Glutamatergic neuron (in vitro differentiated cells): ENCODE results near the gene TCF19. TPM values are rescaled to one million over a fixed set of nuclear protein-coding genes. Genes with fewer than 3 reads are reported as not detected.

Source experiments
- DNase-seq: peaks from one replicate; pipeline ENCODE4 v3.0.0; 2022
- H3K27ac Mint-ChIP-seq: one replicate; pipeline ENCODE4 v1.8.0; 2020; ENCODE audit warnings: mild to moderate bottlenecking, mixed read lengths, inconsistent platforms; ENCODE audit not compliant: unreplicated experiment
- H3K27me3 Mint-ChIP-seq: one replicate; pipeline ENCODE4 v1.8.0; 2020; ENCODE audit warnings: mild to moderate bottlenecking, moderate library complexity, mixed read lengths, inconsistent platforms; ENCODE audit not compliant: unreplicated experiment
- H3K36me3 Mint-ChIP-seq: one replicate; pipeline ENCODE4 v1.8.0; 2020; ENCODE audit warnings: mild to moderate bottlenecking, mixed read lengths, inconsistent platforms; ENCODE audit not compliant: unreplicated experiment
- H3K4me1 Mint-ChIP-seq: one replicate; pipeline ENCODE4 v1.8.0; 2020; ENCODE audit warnings: mild to moderate bottlenecking, low read depth, mixed read lengths, inconsistent platforms; ENCODE audit not compliant: unreplicated experiment
- H3K4me3 Mint-ChIP-seq: one replicate; pipeline ENCODE4 v1.8.0; 2020; ENCODE audit warnings: mild to moderate bottlenecking, mixed read lengths, inconsistent platforms; ENCODE audit not compliant: unreplicated experiment
- H3K9me3 Mint-ChIP-seq: one replicate; pipeline ENCODE4 v1.8.0; 2020; ENCODE audit warnings: mild to moderate bottlenecking, moderate library complexity, mixed read lengths, inconsistent platforms; ENCODE audit not compliant: unreplicated experiment
- total RNA-seq: library from RNA; stranded (reverse); fragmentation: NEBNext Ultra II Directional; extraction: Animal tissue kit (Norgen Biotek cat#: 25700); gene quantifications from one replicate; pipeline ENCODE4 v1.2.1, GENCODE V29; 2021; ENCODE audit not compliant: unreplicated experiment
- TF ChIP-seq, protein P1 (sequence below): fragments of 200-600 bp; sonication (generic); IDR thresholded peaks from one replicate; pipeline ENCODE4 v1.5.0; 2021; ENCODE audit not compliant: partially characterized antibody, unreplicated experiment

Gene TCF19
- total RNA-seq, 1 donor from 2014 or later: 5.8 TPM

DNA sequence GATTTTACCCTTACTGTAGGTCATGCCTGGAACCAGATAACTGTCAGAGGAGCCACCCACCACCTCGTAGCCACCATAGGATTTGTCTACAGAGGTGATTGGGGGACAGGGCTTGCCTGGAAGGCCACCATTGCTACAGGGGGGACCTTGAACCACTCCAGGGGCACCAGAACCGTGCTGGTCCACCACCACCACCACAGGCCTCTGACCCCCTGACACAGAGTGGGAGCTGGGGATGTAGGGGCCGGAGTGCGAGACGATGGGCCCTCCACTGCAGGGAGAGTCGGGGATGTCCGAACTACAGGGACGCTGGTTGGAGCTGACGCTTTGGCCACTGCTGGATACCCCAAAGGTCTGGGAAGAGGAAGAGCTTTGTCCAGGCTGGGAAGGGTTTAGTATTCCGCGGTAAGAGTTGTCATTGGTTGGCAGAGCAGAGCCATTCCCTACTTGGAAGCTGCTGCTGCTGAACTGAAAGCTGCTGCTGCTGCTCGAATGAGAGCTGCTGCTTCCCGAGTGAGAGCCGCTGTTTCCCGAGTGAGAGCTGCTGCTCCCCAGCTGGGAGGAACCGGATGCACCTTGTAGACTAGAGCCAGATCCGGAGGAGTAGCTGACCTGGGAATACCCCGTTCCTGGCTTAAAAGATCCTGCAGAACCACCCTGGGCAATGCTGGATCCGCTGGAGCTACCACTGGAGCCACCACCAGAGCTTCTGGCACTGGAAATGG, 41.6 kb upstream of the TCF19 start:
- Mint-ChIP-seq H3K9me3 (peaks cover 2% of the 10 kb centered on the region), H3K27ac (no peak overlapping the region), H3K36me3 (no peaks in the 10 kb centered on the region)

DNA sequence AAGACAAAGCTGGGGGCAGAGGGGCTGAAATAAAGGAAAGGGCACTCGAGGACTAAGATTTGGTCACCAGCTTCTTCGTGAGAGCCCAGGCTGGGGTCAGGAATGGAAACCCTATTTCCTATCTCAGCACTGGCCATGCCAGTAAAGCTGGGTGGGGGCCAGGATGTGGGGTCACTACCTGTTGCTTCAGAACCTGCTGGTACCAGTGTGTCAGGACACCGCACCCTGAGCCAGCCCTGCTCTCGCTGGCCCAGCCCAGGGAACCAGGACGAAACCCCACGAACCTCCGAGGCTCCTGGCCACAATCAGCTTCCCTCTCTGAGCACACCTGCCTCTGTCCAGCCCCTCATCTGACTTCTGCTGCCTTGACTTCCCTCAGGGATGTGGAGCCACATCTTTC, 40.2 kb upstream of the TCF19 start:
- H3K27ac Mint-ChIP-seq: no peak overlapping the region
- no peaks in the 10 kb centered on the region for H3K36me3 Mint-ChIP-seq
- TF ChIP-seq, protein P1, sequence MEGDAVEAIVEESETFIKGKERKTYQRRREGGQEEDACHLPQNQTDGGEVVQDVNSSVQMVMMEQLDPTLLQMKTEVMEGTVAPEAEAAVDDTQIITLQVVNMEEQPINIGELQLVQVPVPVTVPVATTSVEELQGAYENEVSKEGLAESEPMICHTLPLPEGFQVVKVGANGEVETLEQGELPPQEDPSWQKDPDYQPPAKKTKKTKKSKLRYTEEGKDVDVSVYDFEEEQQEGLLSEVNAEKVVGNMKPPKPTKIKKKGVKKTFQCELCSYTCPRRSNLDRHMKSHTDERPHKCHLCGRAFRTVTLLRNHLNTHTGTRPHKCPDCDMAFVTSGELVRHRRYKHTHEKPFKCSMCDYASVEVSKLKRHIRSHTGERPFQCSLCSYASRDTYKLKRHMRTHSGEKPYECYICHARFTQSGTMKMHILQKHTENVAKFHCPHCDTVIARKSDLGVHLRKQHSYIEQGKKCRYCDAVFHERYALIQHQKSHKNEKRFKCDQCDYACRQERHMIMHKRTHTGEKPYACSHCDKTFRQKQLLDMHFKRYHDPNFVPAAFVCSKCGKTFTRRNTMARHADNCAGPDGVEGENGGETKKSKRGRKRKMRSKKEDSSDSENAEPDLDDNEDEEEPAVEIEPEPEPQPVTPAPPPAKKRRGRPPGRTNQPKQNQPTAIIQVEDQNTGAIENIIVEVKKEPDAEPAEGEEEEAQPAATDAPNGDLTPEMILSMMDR: no peak
- H3K4me1 Mint-ChIP-seq: no peaks in the 10 kb centered on the region
- peaks cover 6% of the 10 kb centered on the region for H3K27me3 Mint-ChIP-seq
- peaks cover 2% of the 10 kb centered on the region for H3K9me3 Mint-ChIP-seq
- DNase-seq: no peak
- no peak overlapping the region for H3K4me3 Mint-ChIP-seq

More for the DNA sequence above, 41.6 kb upstream of the TCF19 start:
- Mint-ChIP-seq H3K4me1 (no peaks in the 10 kb centered on the region), H3K4me3 (no peak overlapping the region), H3K27me3 (peaks cover 6% of the 10 kb centered on the region)
- TF ChIP-seq, protein P1: no peak
- DNase-seq: no peak

DNA sequence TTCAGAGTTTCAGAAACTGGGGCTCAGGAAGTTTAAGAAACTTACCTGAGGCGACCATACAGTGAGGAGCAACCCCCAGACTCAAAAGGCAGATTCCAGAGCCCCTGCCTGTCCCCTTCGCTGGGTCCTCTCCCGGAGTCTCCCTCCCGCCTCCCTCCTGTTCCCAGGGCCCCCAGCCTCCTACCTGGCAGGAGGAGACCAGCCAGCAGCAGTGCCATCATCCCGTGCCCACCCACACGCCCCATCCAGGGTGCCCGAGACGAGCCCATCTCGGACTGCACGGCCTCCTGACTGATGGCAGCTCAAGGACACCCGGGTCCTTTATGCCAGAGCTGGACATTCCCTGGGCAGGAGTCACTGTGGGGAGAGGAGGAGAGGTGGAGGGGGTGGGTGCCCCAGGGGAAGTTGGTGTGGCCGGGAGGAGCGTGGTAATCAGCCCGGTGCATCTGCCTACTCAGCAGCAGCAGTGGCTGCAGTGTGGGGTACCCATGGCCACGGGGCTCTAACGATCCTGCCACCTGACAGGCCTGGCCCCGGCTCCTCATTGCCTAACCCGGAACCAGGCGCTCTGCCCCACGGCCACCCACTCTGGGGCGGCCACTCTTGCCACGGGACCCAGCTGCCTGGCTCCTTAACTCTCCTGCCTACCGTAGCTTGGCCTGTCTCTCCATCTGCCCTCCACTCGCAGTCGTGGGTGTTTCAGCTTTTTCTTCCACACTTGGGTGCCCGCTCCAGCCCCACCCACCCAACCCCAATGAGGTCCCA, 38.1 kb upstream of the TCF19 start, which contains the start of gene CDSN:
CDSN (minus strand) TSS at position 296 of the 765 bp plus-strand sequence; CDS start at position 269, 27 bp downstream.
- H3K36me3 Mint-ChIP-seq: no peaks in the 10 kb centered on the region
- peaks cover 2% of the 10 kb centered on the region for H3K9me3 Mint-ChIP-seq
- no peak for DNase-seq
- H3K4me1 Mint-ChIP-seq: no peaks in the 10 kb centered on the region
- TF ChIP-seq, protein P1: no peak
- no peak within 1 kb of the TSS for H3K27ac Mint-ChIP-seq
- peaks cover 4% of the 10 kb centered on the region for H3K27me3 Mint-ChIP-seq
- H3K4me3 Mint-ChIP-seq: no peak within 1 kb of the TSS

DNA sequence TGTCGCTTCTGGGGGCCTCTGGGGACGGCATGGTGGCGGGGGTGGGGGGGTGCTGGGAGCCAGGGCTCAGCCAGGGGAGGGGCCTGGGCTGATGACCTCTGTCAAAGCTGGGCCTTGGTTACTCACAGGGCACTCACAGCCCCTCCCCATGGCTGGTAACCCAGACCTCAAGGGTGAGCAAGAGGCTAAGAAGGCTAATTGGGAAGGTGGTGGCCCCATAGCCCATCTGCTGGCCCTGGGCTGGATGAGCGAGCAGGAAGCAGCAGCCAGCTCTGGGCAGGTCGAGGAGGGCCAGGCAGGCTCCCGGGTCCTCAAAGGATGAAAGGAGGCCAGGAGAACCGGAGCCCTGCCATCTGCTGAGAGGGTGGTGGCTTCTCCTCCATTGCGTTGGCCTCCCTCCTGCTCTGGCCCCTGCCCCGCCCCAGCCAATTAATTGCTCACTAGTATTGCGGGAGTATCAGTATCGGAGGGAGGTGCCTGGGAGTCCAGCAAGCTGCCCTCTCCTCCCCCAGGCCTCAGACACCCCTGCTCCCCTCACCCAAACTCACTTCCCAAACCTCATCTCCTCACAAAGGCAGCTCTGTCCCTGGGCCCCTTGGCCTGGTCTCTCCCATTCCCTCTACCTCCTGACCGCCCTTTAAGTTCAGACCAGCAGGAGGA, 37.1 kb upstream of the TCF19 start:
- no peaks in the 10 kb centered on the region for H3K4me1 Mint-ChIP-seq
- peaks cover 2% of the 10 kb centered on the region for H3K27me3 Mint-ChIP-seq
- no peak overlapping the region for H3K4me3 Mint-ChIP-seq
- no peak overlapping the region for H3K27ac Mint-ChIP-seq
- peaks cover 2% of the 10 kb centered on the region for H3K9me3 Mint-ChIP-seq
- no peak for DNase-seq
- no peaks in the 10 kb centered on the region for H3K36me3 Mint-ChIP-seq
- TF ChIP-seq, protein P1: no peak
